GM12801 (cell line): ENCODE results near the gene R3HDM2.

Experiments used
- TF ChIP-seq, protein P1 (sequence below): IDR thresholded peaks from one replicate; pipeline ENCODE4 v1.5.1; 2011; ENCODE audit warnings: control low read depth; ENCODE audit not compliant: insufficient read length; ENCODE audit errors: extremely low read depth

R3HDM2 gene

DNA sequence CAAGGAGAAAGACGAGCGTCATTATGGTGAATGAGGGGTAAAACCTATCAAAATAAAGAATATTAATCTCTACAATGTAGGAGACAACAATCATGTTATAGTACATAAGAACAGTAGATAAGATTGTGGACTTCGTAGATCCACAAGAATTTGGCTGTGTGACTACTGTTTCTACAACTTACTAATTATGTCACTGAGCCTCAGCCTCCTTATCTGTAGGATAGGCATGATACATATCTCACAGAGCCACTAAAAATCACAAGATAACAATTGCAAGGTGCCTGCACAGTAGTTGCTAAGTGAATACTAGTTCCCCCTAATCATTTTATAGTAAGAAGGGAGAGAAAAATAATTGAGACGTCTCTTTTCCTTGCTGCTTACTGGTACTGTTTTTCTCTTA is 101.6 kb downstream of the R3HDM2 start:
- TF ChIP-seq, protein P1, sequence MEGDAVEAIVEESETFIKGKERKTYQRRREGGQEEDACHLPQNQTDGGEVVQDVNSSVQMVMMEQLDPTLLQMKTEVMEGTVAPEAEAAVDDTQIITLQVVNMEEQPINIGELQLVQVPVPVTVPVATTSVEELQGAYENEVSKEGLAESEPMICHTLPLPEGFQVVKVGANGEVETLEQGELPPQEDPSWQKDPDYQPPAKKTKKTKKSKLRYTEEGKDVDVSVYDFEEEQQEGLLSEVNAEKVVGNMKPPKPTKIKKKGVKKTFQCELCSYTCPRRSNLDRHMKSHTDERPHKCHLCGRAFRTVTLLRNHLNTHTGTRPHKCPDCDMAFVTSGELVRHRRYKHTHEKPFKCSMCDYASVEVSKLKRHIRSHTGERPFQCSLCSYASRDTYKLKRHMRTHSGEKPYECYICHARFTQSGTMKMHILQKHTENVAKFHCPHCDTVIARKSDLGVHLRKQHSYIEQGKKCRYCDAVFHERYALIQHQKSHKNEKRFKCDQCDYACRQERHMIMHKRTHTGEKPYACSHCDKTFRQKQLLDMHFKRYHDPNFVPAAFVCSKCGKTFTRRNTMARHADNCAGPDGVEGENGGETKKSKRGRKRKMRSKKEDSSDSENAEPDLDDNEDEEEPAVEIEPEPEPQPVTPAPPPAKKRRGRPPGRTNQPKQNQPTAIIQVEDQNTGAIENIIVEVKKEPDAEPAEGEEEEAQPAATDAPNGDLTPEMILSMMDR: no peak

- TF ChIP-seq, protein P1: no peak
Measured at GRCh38 chr12:57325395-57325794, 105.4 kb downstream of the R3HDM2 start.

GRCh38 chr12:57323416-57323815 is 107.4 kb downstream of the R3HDM2 start:
- TF ChIP-seq, protein P1: no peak

- TF ChIP-seq, protein P1: no peak
Measured at GRCh38 chr12:57320639-57321038, 110.2 kb downstream of the R3HDM2 start.

DNA sequence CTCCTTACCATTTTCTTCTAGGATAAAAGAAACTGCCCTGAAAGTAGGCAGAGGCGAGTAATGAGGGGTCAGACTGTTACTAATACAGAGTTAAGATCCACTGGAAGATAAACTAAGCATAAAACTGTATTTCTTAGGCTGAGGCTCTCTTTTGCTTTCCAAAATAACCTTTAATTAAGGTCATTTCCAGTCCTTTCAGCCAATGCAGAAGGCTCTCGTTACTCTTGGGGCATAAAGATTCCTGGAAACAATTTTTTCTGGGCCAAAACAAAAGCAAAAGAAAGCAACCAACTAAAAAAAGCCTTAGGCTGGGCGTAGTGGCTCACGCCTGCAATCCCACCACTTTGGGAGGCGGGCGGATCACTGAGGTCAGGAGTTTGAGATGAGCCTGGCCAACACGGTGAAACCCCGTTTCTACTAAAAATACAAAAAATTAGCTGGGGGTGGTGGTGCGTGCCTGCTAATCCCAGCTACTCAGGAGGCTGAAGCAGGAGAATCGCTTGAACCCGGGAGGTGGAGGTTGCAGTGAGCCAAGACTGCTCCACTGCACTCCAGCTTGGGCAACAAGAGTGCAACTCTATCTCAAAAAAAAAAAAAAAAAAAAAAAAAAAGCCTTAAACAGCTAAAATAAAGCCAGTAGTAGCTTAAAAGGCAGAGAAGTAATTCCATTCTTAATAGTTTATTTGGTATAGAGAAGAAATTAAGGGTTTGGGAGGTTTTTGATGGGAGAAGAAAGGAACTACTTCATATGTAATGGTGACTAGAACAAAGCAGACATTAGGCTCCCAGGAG is 111.0 kb downstream of the R3HDM2 start:
- TF ChIP-seq, protein P1: no peak

GRCh38 chr12:57315681-57316080 is 115.2 kb downstream of the R3HDM2 start:
- TF ChIP-seq, protein P1: no peak

- TF ChIP-seq, protein P1: no peak
Measured at GRCh38 chr12:57309420-57309819, 121.4 kb downstream of the R3HDM2 start.
